Right lobe of liver (tissue), 6 donors: ENCODE data around the gene CAMKMT. TPM values are rescaled to one million over a fixed set of nuclear protein-coding genes. Genes with fewer than 3 reads are reported as not detected.

Experiments used
- ATAC-seq, 4 donors: fragments of 200-7000 bp; cut with Tn5 transposase; one replicate each; pipeline ENCODE4 v1.9.1; 2020; ENCODE audit warnings: mild to moderate bottlenecking in 4 of 4, moderate library complexity in 4 of 4
- DNase-seq, 3 donors: peaks; one replicate each; pipeline ENCODE4 v3.0.0-alpha.2; 2020
- H3K27ac ChIP-seq, 3 donors: fragments of 200-600 bp; one replicate each; pipeline ENCODE4 v1.8.0; 2022
- H3K27me3 ChIP-seq, 2 donors: fragments of 200-600 bp; one replicate each; pipeline ENCODE4 v1.8.0; 2022
- H3K36me3 ChIP-seq, 4 donors: fragments of 200-600 bp; sonication (generic) in 1 of 4; one replicate each; pipeline versions ENCODE4 v1.5.1 to v1.8.0; 2017 to 2022; ENCODE audit warnings: control low read depth in 1 of 4
- H3K4me1 ChIP-seq, 4 donors: fragments of 200-600 bp; sonication (generic) in 1 of 4; one replicate each; pipeline versions ENCODE4 v1.5.1 to v1.8.0; 2017 to 2022; ENCODE audit warnings: control low read depth in 1 of 4
- H3K4me3 ChIP-seq, 3 donors: fragments of 200-600 bp; one replicate each; pipeline ENCODE4 v1.8.0; 2022
- H3K9me3 ChIP-seq, 4 donors: fragments of 200-600 bp; sonication (generic) in 1 of 4; one replicate each; pipeline versions ENCODE4 v1.5.1 to v1.8.0; 2017 to 2022; ENCODE audit warnings: control low read depth in 1 of 4
- CTCF ChIP-seq, 4 donors: fragments of 200-600 bp in 3 of 4; fragments of 450-650 bp in 1 of 4; IDR thresholded peaks; one replicate each; pipeline versions ENCODE4 v1.5.1 to v1.8.0; 2016 to 2022; ENCODE audit warnings: antibody characterized with exemption in 4 of 4, mild to moderate bottlenecking in 2 of 4
- POLR2A ChIP-seq: fragments of 450-650 bp; IDR thresholded peaks from one replicate; pipeline ENCODE4 v1.6.1; 2017; ENCODE audit warnings: antibody characterized with exemption, mild to moderate bottlenecking
- WGBS: methylation state at CpG from one replicate; pipeline ENCODE4 v1.1.6; 2018; ENCODE audit warnings: low coverage, low lambda C conversion rate; ENCODE audit not compliant: insufficient coverage; ENCODE audit errors: missing lambda C conversion rate; 5-methylcytosine and 5-hydroxymethylcytosine counted together
- intact Hi-C, 2 donors: fragments of 100-400 bp; cut with DNase I; formaldehyde crosslinking; loops; one replicate each; pipeline versions ENCODE4 v1.11.2 to v1.14.1; 2022
- total RNA-seq, 6 experiments: library from RNA; depleted of rRNA in 2 of 6; stranded (reverse); fragments of >200 nt in 2 of 6; fragmentation: NEBNext Ultra II Directional in 3 of 6; extraction: Animal tissue kit (Norgen Biotek cat#: 25700) in 3 of 6; gene quantifications; one replicate each; pipeline versions ENCODE4 v1.1.0 to v1.2.4, GENCODE V29; 2016 to 2023
- donor health status: DM: no; HTN: yes; CAD: no.
- donor health status: DM: no; HTN: no; CAD: no.
- donor health status: DM: no; HTN: no; CAD: no.
- donor health status: DM: no; HTN: yes; CAD: no.
- donor health status: DM: no; HTN: yes; CAD: no.

The CAMKMT gene
- total RNA-seq, 6 experiments from 2014 or later, result 2.0 to 7.4 (median 5.2) TPM

- H3K4me1 ChIP-seq, result peaks cover 0 to 5% (median 0%) of the 10 kb centered on the region in 4 donors
- no peak overlapping the region for H3K4me3 ChIP-seq
- intact Hi-C loops, result no loop called here
- ATAC-seq (no peak), DNase-seq (no peak)
- H3K27me3 ChIP-seq, result no peaks in the 10 kb centered on the region
- no peak overlapping the region for H3K27ac ChIP-seq
- 8% methylated on average over 7 of the region's 16 CpGs for WGBS
- H3K36me3 ChIP-seq, result no peaks in the 10 kb centered on the region
- H3K9me3 ChIP-seq, result no peaks in the 10 kb centered on the region
- TF ChIP-seq CTCF (IDR thresholded peaks at IDR 0.05), result no peak
Measured at GRCh38 chr2:44805401-44806235, 443.9 kb downstream of the CAMKMT start.

- intact Hi-C loops, result no loop called here
- peaks cover 0 to 4% (median 0%) of the 10 kb centered on the region in 4 donors for H3K4me1 ChIP-seq
- no peak overlapping the region for H3K27ac ChIP-seq
- DNase-seq (no peak), ATAC-seq (no peak)
- 13% methylated on average over 14 of the region's 14 CpGs for WGBS
- H3K4me3 ChIP-seq, result no peak overlapping the region
- no peak for TF ChIP-seq POLR2A
- TF ChIP-seq CTCF (IDR thresholded peaks at IDR 0.05), result no peak
- no peaks in the 10 kb centered on the region for H3K9me3 ChIP-seq
- no peaks in the 10 kb centered on the region for H3K36me3 ChIP-seq
- H3K27me3 ChIP-seq, result no peaks in the 10 kb centered on the region
Measured at GRCh38 chr2:44807201-44808025, 445.7 kb downstream of the CAMKMT start.

GRCh38 chr2:44810892-44811530 is 449.3 kb downstream of the CAMKMT start:
- Histone ChIP-seq H3K9me3 (no peaks in the 10 kb centered on the region), H3K4me3 (no peak overlapping the region), H3K27ac (no peak overlapping the region), H3K4me1 (no peaks in the 10 kb centered on the region), H3K36me3 (no peaks in the 10 kb centered on the region), H3K27me3 (no peaks in the 10 kb centered on the region)
- intact Hi-C loops, result no loop called here
- ATAC-seq (no peak), DNase-seq (no peak)
- WGBS, result 67% methylated on average over 11 of the region's 22 CpGs
- TF ChIP-seq POLR2A (no peak), CTCF (IDR thresholded peaks at IDR 0.05) (no peak)

- DNase-seq, result no peak
- Histone ChIP-seq H3K36me3 (no peaks in the 10 kb centered on the region), H3K4me1 (no peaks in the 10 kb centered on the region), H3K27me3 (no peaks in the 10 kb centered on the region), H3K9me3 (no peaks in the 10 kb centered on the region), H3K27ac (no peak overlapping the region), H3K4me3 (no peak overlapping the region)
- intact Hi-C loops, result no loop called here
- TF ChIP-seq POLR2A (no peak), CTCF (IDR thresholded peaks at IDR 0.05) (no peak)
- 40% methylated on average over 1 of the region's 2 CpGs for WGBS
- ATAC-seq, result no peak
Measured at GRCh38 chr2:44813165-44813564, 451.4 kb downstream of the CAMKMT start.
